DND-41 (cell line): ENCODE results near the gene ZMIZ2.

Experiments used
- ATAC-seq: fragments of 200-7000 bp; cut with Tn5 transposase; 3 replicates; pipeline ENCODE4 v1.9.1; 2021; ENCODE audit warnings: low read depth; ENCODE audit not compliant: insufficient read depth
- DNase-seq: peaks from one replicate; pipeline ENCODE4 v3.0.0-alpha.2; 2020
- H2AFZ ChIP-seq: 2 replicates; pipeline ENCODE4 v1.6.0; 2012; ENCODE audit warnings: low read depth, low read length
- H3K27ac ChIP-seq: 2 replicates; pipeline ENCODE4 v1.5.1; 2012; ENCODE audit warnings: low read length, inconsistent platforms
- H3K27me3 ChIP-seq: fragments of 200-600 bp; sonication (generic); 2 replicates; pipeline ENCODE4 v1.6.0; 2012; ENCODE audit warnings: low read length, mild to moderate bottlenecking, inconsistent platforms; ENCODE audit not compliant: insufficient read depth, poor library complexity
- H3K36me3 ChIP-seq: 2 replicates; pipeline ENCODE4 v1.5.1; 2012; ENCODE audit warnings: low read length, inconsistent platforms; ENCODE audit not compliant: insufficient read depth
- H3K4me1 ChIP-seq: 2 replicates; pipeline ENCODE4 v1.5.1; 2012; ENCODE audit warnings: mild to moderate bottlenecking, low read length; ENCODE audit not compliant: insufficient read depth
- H3K4me2 ChIP-seq: 2 replicates; pipeline ENCODE4 v1.6.0; 2012; ENCODE audit warnings: mild to moderate bottlenecking, moderate library complexity, low read length, inconsistent platforms; ENCODE audit not compliant: insufficient read depth
- H3K4me3 ChIP-seq, 2 experiments: fragments of 200-600 bp in 1 of 2; shearing (Covaris generic) in 1 of 2; 2 replicates each; pipeline ENCODE4 v1.5.1; 2012 to 2016; ENCODE audit warnings: inconsistent platforms in 2 of 2, low read length in 2 of 2, mild to moderate bottlenecking in 2 of 2, low read depth in 1 of 2, moderate library complexity in 1 of 2
- H3K79me2 ChIP-seq: 2 replicates; pipeline ENCODE4 v1.6.0; 2012; ENCODE audit warnings: low read length, inconsistent platforms; ENCODE audit not compliant: insufficient read depth
- H3K9ac ChIP-seq: 2 replicates; pipeline ENCODE4 v1.6.0; 2012; ENCODE audit warnings: low read depth, mild to moderate bottlenecking, inconsistent platforms, low read length, moderate library complexity
- H3K9me3 ChIP-seq: 2 replicates; pipeline ENCODE4 v1.5.1; 2012; ENCODE audit warnings: low read length, moderate library complexity, mild to moderate bottlenecking, inconsistent platforms; ENCODE audit not compliant: insufficient read depth, severe bottlenecking
- H4K20me1 ChIP-seq: 2 replicates; pipeline ENCODE4 v1.6.0; 2012; ENCODE audit warnings: low read length; ENCODE audit not compliant: insufficient read depth
- EZH2 ChIP-seq: IDR thresholded peaks from 3 replicates; pipeline ENCODE4 v1.6.1; 2012; ENCODE audit warnings: borderline replicate concordance, low read depth, mild to moderate bottlenecking, moderate library complexity, low read length, inconsistent platforms; ENCODE audit not compliant: severe bottlenecking
- TF ChIP-seq, protein P1 (sequence below): IDR thresholded peaks from 2 replicates; pipeline ENCODE4 v1.5.1; 2012; ENCODE audit warnings: borderline replicate concordance, low read length, moderate library complexity, mild to moderate bottlenecking; ENCODE audit not compliant: poor library complexity, severe bottlenecking; ENCODE audit errors: extremely low read depth

ZMIZ2 gene

GRCh38 chr7:44805950-44806349 lies 57.3 kb downstream of the ZMIZ2 start:
- Histone ChIP-seq H3K9me3 (no peaks in the 10 kb centered on the region), H3K4me2 (no peak overlapping the region), H3K9ac (no peak overlapping the region), H3K4me3 (no peak overlapping the region), H3K27ac (no peak overlapping the region), H3K27me3 (no peaks in the 10 kb centered on the region), H4K20me1 (peaks cover 23% of the 10 kb centered on the region), H2AFZ (no peak overlapping the region), H3K79me2 (peaks cover 8% of the 10 kb centered on the region; the same call in 1 of the 2 replicates), H3K4me1 (no peaks in the 10 kb centered on the region), H3K36me3 (peaks cover 28% of the 10 kb centered on the region)
- ATAC-seq (no peak), DNase-seq (no peak)
- TF ChIP-seq, protein P1, sequence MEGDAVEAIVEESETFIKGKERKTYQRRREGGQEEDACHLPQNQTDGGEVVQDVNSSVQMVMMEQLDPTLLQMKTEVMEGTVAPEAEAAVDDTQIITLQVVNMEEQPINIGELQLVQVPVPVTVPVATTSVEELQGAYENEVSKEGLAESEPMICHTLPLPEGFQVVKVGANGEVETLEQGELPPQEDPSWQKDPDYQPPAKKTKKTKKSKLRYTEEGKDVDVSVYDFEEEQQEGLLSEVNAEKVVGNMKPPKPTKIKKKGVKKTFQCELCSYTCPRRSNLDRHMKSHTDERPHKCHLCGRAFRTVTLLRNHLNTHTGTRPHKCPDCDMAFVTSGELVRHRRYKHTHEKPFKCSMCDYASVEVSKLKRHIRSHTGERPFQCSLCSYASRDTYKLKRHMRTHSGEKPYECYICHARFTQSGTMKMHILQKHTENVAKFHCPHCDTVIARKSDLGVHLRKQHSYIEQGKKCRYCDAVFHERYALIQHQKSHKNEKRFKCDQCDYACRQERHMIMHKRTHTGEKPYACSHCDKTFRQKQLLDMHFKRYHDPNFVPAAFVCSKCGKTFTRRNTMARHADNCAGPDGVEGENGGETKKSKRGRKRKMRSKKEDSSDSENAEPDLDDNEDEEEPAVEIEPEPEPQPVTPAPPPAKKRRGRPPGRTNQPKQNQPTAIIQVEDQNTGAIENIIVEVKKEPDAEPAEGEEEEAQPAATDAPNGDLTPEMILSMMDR = no peak

DNA sequence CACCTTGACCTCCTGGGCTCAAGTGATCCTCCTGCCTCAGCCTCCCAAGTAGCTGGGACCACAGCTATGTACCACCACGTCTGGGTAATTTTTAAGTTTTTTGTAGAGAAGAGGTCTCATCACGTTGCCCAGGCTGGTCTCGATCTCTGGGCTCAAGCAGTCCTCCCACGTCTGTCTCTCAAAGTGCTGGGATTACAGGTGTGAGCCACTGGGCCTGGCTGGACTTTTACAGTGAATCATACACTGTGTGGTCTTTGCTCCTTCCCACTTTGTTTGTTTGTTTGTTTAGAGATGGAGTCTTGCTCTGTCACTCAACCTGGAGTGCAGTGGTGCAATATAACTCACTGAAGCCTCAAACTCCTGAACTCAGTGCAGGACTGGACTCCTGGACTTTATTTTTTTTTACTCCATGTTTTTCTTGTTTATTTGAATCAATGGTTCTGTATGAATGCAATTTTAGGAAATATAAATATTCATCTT lies 60.3 kb downstream of the ZMIZ2 start:
- DNase-seq = no peak
- no peak overlapping the region for H3K9ac ChIP-seq
- no peak overlapping the region for H2AFZ ChIP-seq
- no peaks in the 10 kb centered on the region for H3K36me3 ChIP-seq
- H3K27ac ChIP-seq = no peak overlapping the region
- no peak overlapping the region for H3K4me2 ChIP-seq
- H4K20me1 ChIP-seq = 0 out of 2 replicates have a peak, but pooled peaks cover 6% of the 10 kb centered on the region
- H3K9me3 ChIP-seq = no peaks in the 10 kb centered on the region
- no peak overlapping the region for H3K4me3 ChIP-seq
- no peaks in the 10 kb centered on the region for H3K79me2 ChIP-seq
- no peak for TF ChIP-seq EZH2
- TF ChIP-seq, protein P1 = no peak
- no peaks in the 10 kb centered on the region for H3K27me3 ChIP-seq
- no peaks in the 10 kb centered on the region for H3K4me1 ChIP-seq
- no peak for ATAC-seq

GRCh38 chr7:44811093-44811492 lies 62.4 kb downstream of the ZMIZ2 start:
- TF ChIP-seq, protein P1 = no peak
- no peak for TF ChIP-seq EZH2
- H3K27ac ChIP-seq = no peak overlapping the region
- no peaks in the 10 kb centered on the region for H3K9me3 ChIP-seq
- no peak for ATAC-seq
- no peak for DNase-seq
- no peaks in the 10 kb centered on the region for H3K27me3 ChIP-seq
- no peak overlapping the region for H3K4me3 ChIP-seq
- no peaks in the 10 kb centered on the region for H4K20me1 ChIP-seq
- H3K36me3 ChIP-seq = no peaks in the 10 kb centered on the region
- no peak overlapping the region for H3K9ac ChIP-seq
- H3K4me1 ChIP-seq = no peaks in the 10 kb centered on the region
- no peaks in the 10 kb centered on the region for H3K79me2 ChIP-seq
- no peak overlapping the region for H3K4me2 ChIP-seq
- no peak overlapping the region for H2AFZ ChIP-seq

DNA sequence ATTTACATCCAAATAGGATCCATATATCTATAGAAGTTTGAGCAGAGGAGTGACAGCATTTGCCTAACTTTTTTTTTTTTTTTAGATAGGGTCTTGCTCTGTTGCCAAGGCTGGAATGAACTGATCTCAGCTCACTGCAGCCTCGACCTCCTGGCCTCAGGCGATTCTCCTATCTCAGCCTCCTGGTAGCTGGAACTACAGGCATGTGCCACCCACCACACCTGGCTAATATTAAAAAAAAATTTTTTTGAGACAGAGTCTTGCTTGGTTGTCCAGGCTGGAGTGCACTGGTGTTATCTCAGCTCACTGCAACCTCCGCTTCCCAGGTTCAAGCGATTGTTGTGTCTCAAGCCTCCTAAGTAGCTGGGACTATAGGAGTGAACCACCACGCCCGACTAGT lies 62.9 kb downstream of the ZMIZ2 start:
- no peaks in the 10 kb centered on the region for H3K79me2 ChIP-seq
- no peak overlapping the region for H3K4me3 ChIP-seq
- H3K9ac ChIP-seq = no peak overlapping the region
- H3K36me3 ChIP-seq = no peaks in the 10 kb centered on the region
- H3K27me3 ChIP-seq = no peaks in the 10 kb centered on the region
- H2AFZ ChIP-seq = no peak overlapping the region
- H3K4me1 ChIP-seq = no peaks in the 10 kb centered on the region
- DNase-seq (no peak), ATAC-seq (no peak)
- H3K9me3 ChIP-seq = no peaks in the 10 kb centered on the region
- H4K20me1 ChIP-seq = no peaks in the 10 kb centered on the region
- no peak overlapping the region for H3K27ac ChIP-seq
- TF ChIP-seq, protein P1 = no peak
- TF ChIP-seq EZH2 = no peak
- no peak overlapping the region for H3K4me2 ChIP-seq
